ENCODE data around the gene CDK5RAP2. TPM values are rescaled to one million over a fixed set of nuclear protein-coding genes. Genes with fewer than 3 reads are reported as not detected.
A peak's percentile ranks its signal among the peaks of the same experiment; 100 is the strongest.

The CDK5RAP2 gene
- total RNA-seq, 6 experiments from 2014 or later, result 28.4 to 40.8 (median 36.8) TPM

- TF ChIP-seq CTCF (IDR thresholded peaks at IDR 0.05), result no peak
- Mint-ChIP-seq H3K27me3 (ENCODE audit: insufficient read depth) (no peaks in the 10 kb centered on the region), H3K36me3 (ENCODE audit: low read depth) (peaks cover 33% of the 10 kb centered on the region), H3K4me3 (no peak overlapping the region), H3K27ac (no peak overlapping the region), H3K9me3 (peaks cover 6% of the 10 kb centered on the region), H3K4me1 (ENCODE audit: low read depth) (no peaks in the 10 kb centered on the region)
- no peak for DNase-seq
Observed at GRCh38 chr9:120490888-120491595, 88.9 kb downstream of the CDK5RAP2 start.

DNA sequence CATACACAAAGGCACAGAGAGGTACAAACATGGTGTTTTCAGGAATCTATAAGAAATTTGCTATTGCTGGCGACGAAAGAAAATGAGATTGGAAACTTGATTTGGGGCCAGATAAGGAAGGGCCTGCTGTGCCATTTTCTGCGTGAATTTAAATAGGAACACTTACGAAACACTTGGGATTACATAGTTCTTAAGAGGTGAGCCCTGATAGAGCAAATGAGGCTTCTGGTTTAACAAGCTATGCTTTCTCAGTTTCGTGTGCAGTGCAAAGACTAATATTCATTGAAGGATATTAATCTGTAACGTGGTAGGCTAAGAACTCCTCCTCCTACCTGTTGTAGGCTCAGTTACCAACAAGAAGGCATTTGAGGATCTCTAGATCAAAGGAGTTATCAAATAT lies 93.1 kb downstream of the CDK5RAP2 start:
- H3K9me3 Mint-ChIP-seq, result no peaks in the 10 kb centered on the region
- DNase-seq, result no peak
- no peak overlapping the region for H3K27ac Mint-ChIP-seq
- no peaks in the 10 kb centered on the region; the same call in 1 of the 2 replicates for H3K27me3 Mint-ChIP-seq (ENCODE audit: insufficient read depth)
- H3K4me1 Mint-ChIP-seq (ENCODE audit: low read depth), result no peaks in the 10 kb centered on the region
- H3K36me3 Mint-ChIP-seq (ENCODE audit: low read depth), result peaks cover 32% of the 10 kb centered on the region
- no peak for TF ChIP-seq CTCF (IDR thresholded peaks at IDR 0.05)
- no peak overlapping the region for H3K4me3 Mint-ChIP-seq

DNA sequence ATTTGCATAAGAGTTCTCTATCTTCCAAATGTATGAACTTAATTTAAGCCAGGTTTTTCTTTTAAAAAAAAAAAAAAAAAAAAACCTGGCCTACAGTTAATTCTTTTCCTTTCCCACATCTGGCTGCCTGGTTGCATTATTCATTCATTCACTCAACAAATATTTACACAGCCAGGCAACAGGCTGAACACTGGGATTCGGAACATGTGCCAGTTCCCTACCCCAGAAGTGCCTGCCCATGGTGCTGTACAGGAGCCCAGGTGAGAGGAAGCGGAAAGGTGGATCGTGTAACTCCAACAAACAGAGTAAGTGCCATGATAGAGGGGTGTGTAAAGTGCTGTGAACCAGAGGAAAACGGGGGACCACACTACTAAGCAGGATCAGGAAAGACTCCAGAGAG lies 93.6 kb downstream of the CDK5RAP2 start:
- Mint-ChIP-seq H3K27me3 (ENCODE audit: insufficient read depth) (no peaks in the 10 kb centered on the region; the same call in 1 of the 2 replicates), H3K4me1 (ENCODE audit: low read depth) (no peaks in the 10 kb centered on the region), H3K4me3 (no peak overlapping the region), H3K9me3 (no peaks in the 10 kb centered on the region), H3K36me3 (ENCODE audit: low read depth) (peaks cover 32% of the 10 kb centered on the region), H3K27ac (peak overlapping the region; percentile 13; the same call in 1 of the 2 replicates)
- no peak for DNase-seq
- TF ChIP-seq CTCF (IDR thresholded peaks at IDR 0.05), result no peak

DNA sequence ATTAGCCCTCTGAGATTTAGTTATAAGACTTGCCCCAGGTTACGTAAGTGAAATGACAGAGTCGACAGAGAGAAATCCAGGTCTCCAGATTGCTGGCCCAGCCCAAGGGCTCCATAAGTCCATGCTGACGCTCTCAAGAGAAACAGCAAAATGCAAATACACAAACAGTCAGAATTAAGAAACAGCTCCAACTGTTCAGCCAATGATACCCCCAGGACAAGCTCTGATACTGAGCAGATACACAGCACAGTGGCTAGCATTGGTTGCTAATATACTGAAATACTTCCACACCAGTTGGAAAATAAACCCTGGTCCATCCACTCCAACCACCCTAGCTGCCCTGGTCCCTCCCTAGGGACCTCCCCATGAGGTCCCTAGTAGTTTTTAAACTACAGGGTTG lies 94.2 kb downstream of the CDK5RAP2 start:
- Mint-ChIP-seq H3K4me3 (no peak overlapping the region), H3K27me3 (ENCODE audit: insufficient read depth) (no peaks in the 10 kb centered on the region; the same call in 1 of the 2 replicates), H3K4me1 (ENCODE audit: low read depth) (peaks cover 4% of the 10 kb centered on the region), H3K36me3 (ENCODE audit: low read depth) (peaks cover 30% of the 10 kb centered on the region), H3K9me3 (no peaks in the 10 kb centered on the region), H3K27ac (no peak overlapping the region)
- DNase-seq, result no peak
- no peak for TF ChIP-seq CTCF (IDR thresholded peaks at IDR 0.05)

GRCh38 chr9:120484162-120484561 lies 95.8 kb downstream of the CDK5RAP2 start:
- DNase-seq, result no peak
- TF ChIP-seq CTCF (IDR thresholded peaks at IDR 0.05), result no peak
- H3K36me3 Mint-ChIP-seq (ENCODE audit: low read depth), result peaks cover 16% of the 10 kb centered on the region
- peaks cover 8% of the 10 kb centered on the region for H3K4me1 Mint-ChIP-seq (ENCODE audit: low read depth)
- no peaks in the 10 kb centered on the region for H3K9me3 Mint-ChIP-seq
- H3K4me3 Mint-ChIP-seq, result no peak overlapping the region
- H3K27me3 Mint-ChIP-seq (ENCODE audit: insufficient read depth), result no peaks in the 10 kb centered on the region; the same call in 1 of the 2 replicates
- H3K27ac Mint-ChIP-seq, result no peak overlapping the region

All from HFFc6 (cell line).